ENCODE results near the gene GIT2. TPM values are rescaled to one million over a fixed set of nuclear protein-coding genes. Genes with fewer than 3 reads are reported as not detected.

The GIT2 gene
- total and polyA plus RNA-seq, 2 of the 13 experiments (the other 11 are each of a cell fraction or from before 2014, with no cell fraction given), result 18.4 to 19.8 TPM

DNA sequence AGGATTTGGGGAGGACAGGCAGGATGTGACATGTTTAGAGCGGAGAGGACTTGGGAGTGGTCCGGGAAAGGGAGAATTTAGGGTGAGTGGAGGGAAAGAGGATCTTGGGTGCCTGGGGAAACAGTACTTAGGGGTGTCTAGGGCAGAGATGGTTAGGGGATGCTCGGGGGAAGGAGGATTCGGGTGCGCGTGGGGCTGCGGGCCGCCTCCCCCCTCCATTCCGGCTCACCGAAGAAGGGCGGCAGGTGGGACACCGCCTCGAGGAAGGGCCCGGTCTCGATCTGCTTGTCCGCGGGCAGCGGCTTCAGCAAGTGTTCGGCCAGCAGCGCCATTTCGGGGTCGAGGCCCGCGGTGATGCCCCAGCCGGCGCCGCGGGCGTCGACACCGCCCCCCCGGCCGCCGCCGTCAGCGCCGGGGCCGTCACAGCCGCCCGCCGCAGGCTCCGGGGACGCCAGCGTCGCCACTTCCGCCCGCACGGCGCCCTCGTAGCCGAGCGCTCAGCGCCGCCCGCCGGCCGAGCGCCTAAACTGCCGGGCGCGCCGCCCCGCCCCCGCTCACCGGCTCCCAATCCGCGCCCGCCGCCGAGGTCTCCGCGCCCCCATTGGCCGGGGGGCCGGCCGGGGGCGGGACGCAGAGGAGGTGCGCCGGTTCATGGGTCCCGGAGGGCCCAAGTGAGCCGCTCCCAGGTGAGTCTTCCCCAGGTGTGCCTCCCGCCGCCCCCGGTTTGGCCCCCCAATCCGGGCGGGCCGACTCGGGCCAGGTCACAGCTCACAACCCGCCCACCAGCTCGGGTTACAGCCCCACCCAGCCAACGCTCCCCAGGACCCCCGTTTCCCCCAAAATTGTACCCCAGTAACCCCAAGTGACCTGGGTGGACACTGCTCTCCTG lies 115.9 kb downstream of the GIT2 start, which contains the start of gene GLTP (continued):
- TF ChIP-seq ZNF543 (CRISPR knock-in tag; IDR thresholded peaks at IDR 0.05) (0 out of 2 replicates have a peak, but pooled peaks have one; percentile 47), ZNF567 (CRISPR knock-in tag; IDR thresholded peaks at IDR 0.05; ENCODE audit: borderline replicate concordance) (no peak), GPN1 (CRISPR knock-in tag; IDR thresholded peaks at IDR 0.05; ENCODE audit: borderline replicate concordance) (no peak), ZNF382 (CRISPR knock-in tag; IDR thresholded peaks at IDR 0.05; ENCODE audit: borderline replicate concordance) (no peak), ZNF205 (CRISPR knock-in tag; IDR thresholded peaks at IDR 0.05) (0 out of 2 replicates have a peak, but pooled peaks have one; percentile 13), HNRNPK (IDR thresholded peaks at IDR 0.05; ENCODE audit: low read depth, low read length, poor library complexity, severe bottlenecking) (peak; percentile 29), ELF3 (CRISPR knock-in tag; IDR thresholded peaks at IDR 0.05) (peak; percentile 44; the same call in 1 of the 2 replicates), ZNF510 (CRISPR knock-in tag; IDR thresholded peaks at IDR 0.05; ENCODE audit: low read depth) (no peak), ZNF430 (CRISPR knock-in tag; IDR thresholded peaks at IDR 0.05) (no peak), ZNF598 (CRISPR knock-in tag; IDR thresholded peaks at IDR 0.05; ENCODE audit: borderline replicate concordance) (no peak), ZSCAN9 (CRISPR knock-in tag; IDR thresholded peaks at IDR 0.05; ENCODE audit: borderline replicate concordance) (0 out of 2 replicates have a peak, but pooled peaks have one; percentile 24), ZFY (CRISPR knock-in tag; IDR thresholded peaks at IDR 0.05) (peak; percentile 48), ZNF235 (CRISPR knock-in tag; IDR thresholded peaks at IDR 0.05; ENCODE audit: borderline replicate concordance) (no peak)
- TF ChIP-seq, protein P1, sequence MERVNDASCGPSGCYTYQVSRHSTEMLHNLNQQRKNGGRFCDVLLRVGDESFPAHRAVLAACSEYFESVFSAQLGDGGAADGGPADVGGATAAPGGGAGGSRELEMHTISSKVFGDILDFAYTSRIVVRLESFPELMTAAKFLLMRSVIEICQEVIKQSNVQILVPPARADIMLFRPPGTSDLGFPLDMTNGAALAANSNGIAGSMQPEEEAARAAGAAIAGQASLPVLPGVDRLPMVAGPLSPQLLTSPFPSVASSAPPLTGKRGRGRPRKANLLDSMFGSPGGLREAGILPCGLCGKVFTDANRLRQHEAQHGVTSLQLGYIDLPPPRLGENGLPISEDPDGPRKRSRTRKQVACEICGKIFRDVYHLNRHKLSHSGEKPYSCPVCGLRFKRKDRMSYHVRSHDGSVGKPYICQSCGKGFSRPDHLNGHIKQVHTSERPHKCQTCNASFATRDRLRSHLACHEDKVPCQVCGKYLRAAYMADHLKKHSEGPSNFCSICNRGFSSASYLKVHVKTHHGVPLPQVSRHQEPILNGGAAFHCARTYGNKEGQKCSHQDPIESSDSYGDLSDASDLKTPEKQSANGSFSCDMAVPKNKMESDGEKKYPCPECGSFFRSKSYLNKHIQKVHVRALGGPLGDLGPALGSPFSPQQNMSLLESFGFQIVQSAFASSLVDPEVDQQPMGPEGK (CRISPR knock-in tag; IDR thresholded peaks at IDR 0.05), result 0 out of 2 replicates have a peak, but pooled peaks have one; percentile 20
- TF ChIP-seq, protein P2, sequence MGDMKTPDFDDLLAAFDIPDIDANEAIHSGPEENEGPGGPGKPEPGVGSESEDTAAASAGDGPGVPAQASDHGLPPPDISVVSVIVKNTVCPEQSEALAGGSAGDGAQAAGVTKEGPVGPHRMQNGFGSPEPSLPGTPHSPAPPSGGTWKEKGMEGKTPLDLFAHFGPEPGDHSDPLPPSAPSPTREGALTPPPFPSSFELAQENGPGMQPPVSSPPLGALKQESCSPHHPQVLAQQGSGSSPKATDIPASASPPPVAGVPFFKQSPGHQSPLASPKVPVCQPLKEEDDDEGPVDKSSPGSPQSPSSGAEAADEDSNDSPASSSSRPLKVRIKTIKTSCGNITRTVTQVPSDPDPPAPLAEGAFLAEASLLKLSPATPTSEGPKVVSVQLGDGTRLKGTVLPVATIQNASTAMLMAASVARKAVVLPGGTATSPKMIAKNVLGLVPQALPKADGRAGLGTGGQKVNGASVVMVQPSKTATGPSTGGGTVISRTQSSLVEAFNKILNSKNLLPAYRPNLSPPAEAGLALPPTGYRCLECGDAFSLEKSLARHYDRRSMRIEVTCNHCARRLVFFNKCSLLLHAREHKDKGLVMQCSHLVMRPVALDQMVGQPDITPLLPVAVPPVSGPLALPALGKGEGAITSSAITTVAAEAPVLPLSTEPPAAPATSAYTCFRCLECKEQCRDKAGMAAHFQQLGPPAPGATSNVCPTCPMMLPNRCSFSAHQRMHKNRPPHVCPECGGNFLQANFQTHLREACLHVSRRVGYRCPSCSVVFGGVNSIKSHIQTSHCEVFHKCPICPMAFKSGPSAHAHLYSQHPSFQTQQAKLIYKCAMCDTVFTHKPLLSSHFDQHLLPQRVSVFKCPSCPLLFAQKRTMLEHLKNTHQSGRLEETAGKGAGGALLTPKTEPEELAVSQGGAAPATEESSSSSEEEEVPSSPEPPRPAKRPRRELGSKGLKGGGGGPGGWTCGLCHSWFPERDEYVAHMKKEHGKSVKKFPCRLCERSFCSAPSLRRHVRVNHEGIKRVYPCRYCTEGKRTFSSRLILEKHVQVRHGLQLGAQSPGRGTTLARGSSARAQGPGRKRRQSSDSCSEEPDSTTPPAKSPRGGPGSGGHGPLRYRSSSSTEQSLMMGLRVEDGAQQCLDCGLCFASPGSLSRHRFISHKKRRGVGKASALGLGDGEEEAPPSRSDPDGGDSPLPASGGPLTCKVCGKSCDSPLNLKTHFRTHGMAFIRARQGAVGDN (CRISPR knock-in tag; IDR thresholded peaks at IDR 0.05), result peak; percentile 61
- TF ChIP-seq, protein P3, sequence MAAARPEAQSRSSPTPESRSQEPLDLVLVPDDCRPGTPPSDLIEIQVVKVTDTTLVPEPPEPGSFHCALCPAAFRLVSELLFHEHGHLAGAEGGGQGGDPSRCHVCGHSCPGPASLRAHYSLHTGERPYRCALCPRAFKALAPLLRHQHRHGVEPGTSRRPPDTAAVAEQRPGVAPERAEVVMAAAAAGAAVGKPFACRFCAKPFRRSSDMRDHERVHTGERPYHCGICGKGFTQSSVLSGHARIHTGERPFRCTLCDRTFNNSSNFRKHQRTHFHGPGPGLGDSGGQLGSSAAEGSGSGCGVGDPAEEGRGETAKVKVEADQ (CRISPR knock-in tag; IDR thresholded peaks at IDR 0.05; ENCODE audit: borderline replicate concordance), result 0 out of 2 replicates have a peak, but pooled peaks have one; percentile 31
- TF ChIP-seq, protein P4, sequence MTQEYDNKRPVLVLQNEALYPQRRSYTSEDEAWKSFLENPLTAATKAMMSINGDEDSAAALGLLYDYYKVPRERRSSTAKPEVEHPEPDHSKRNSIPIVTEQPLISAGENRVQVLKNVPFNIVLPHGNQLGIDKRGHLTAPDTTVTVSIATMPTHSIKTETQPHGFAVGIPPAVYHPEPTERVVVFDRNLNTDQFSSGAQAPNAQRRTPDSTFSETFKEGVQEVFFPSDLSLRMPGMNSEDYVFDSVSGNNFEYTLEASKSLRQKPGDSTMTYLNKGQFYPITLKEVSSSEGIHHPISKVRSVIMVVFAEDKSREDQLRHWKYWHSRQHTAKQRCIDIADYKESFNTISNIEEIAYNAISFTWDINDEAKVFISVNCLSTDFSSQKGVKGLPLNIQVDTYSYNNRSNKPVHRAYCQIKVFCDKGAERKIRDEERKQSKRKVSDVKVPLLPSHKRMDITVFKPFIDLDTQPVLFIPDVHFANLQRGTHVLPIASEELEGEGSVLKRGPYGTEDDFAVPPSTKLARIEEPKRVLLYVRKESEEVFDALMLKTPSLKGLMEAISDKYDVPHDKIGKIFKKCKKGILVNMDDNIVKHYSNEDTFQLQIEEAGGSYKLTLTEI (CRISPR knock-in tag; conservative IDR thresholded peaks at IDR 0.05), result no peak
- TF ChIP-seq, protein P5, sequence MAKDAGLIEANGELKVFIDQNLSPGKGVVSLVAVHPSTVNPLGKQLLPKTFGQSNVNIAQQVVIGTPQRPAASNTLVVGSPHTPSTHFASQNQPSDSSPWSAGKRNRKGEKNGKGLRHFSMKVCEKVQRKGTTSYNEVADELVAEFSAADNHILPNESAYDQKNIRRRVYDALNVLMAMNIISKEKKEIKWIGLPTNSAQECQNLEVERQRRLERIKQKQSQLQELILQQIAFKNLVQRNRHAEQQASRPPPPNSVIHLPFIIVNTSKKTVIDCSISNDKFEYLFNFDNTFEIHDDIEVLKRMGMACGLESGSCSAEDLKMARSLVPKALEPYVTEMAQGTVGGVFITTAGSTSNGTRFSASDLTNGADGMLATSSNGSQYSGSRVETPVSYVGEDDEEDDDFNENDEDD (CRISPR knock-in tag; IDR thresholded peaks at IDR 0.05; ENCODE audit: borderline replicate concordance), result peak; percentile 44; the same call in 1 of the 2 replicates

All from HepG2 (cell line).